ENCODE data around the gene FRY.

FRY gene

DNA sequence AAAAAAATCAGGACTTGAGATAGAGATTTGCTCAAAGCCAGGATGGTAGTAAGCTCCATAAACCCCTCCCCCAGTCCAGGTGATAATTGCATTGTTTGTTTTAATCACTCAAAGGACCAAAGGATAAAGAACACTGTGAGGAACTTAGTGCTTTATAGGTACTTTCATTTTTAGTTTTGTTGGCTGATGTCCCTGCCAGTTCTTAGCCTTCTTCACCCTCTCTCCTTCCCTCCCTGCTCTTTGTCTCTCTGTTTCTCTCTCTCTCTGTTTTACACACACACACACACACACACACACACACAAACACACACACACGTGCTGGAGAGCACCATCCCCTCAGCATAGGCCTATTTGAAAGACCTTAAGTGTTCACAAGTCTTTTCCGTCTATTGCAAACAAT is 5.2 kb downstream of the FRY start:
- no peak for DNase-seq (ENCODE audit: low spot score)
- in situ Hi-C loops (cut with MboI; ENCODE audit: low pct_unique_long_range_greater_than_20kb, low sequenced_read_pairs, unreplicated experiment) = no loop called here
- TF ChIP-seq, protein P1, sequence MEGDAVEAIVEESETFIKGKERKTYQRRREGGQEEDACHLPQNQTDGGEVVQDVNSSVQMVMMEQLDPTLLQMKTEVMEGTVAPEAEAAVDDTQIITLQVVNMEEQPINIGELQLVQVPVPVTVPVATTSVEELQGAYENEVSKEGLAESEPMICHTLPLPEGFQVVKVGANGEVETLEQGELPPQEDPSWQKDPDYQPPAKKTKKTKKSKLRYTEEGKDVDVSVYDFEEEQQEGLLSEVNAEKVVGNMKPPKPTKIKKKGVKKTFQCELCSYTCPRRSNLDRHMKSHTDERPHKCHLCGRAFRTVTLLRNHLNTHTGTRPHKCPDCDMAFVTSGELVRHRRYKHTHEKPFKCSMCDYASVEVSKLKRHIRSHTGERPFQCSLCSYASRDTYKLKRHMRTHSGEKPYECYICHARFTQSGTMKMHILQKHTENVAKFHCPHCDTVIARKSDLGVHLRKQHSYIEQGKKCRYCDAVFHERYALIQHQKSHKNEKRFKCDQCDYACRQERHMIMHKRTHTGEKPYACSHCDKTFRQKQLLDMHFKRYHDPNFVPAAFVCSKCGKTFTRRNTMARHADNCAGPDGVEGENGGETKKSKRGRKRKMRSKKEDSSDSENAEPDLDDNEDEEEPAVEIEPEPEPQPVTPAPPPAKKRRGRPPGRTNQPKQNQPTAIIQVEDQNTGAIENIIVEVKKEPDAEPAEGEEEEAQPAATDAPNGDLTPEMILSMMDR (IDR thresholded peaks at IDR 0.05; ENCODE audit: extremely low read depth, insufficient read depth, missing control alignments) = no peak

- no peak for DNase-seq (ENCODE audit: low spot score)
- TF ChIP-seq, protein P1 (IDR thresholded peaks at IDR 0.05; ENCODE audit: extremely low read depth, insufficient read depth, missing control alignments) = no peak
- in situ Hi-C loops (cut with MboI; ENCODE audit: low pct_unique_long_range_greater_than_20kb, low sequenced_read_pairs, unreplicated experiment) = no loop called here
Observed at GRCh38 chr13:32037471-32037870, 5.9 kb downstream of the FRY start.

GRCh38 chr13:32038343-32038742 is 6.8 kb downstream of the FRY start:
- TF ChIP-seq, protein P1 (IDR thresholded peaks at IDR 0.05; ENCODE audit: extremely low read depth, insufficient read depth, missing control alignments) = no peak
- no peak for DNase-seq (ENCODE audit: low spot score)
- in situ Hi-C loops (cut with MboI; ENCODE audit: low pct_unique_long_range_greater_than_20kb, low sequenced_read_pairs, unreplicated experiment) = no loop called here

GRCh38 chr13:32039056-32039455 is 7.5 kb downstream of the FRY start:
- no peak for DNase-seq (ENCODE audit: low spot score)
- in situ Hi-C loops (cut with MboI; ENCODE audit: low pct_unique_long_range_greater_than_20kb, low sequenced_read_pairs, unreplicated experiment) = no loop called here
- TF ChIP-seq, protein P1 (IDR thresholded peaks at IDR 0.05; ENCODE audit: extremely low read depth, insufficient read depth, missing control alignments) = no peak

DNA sequence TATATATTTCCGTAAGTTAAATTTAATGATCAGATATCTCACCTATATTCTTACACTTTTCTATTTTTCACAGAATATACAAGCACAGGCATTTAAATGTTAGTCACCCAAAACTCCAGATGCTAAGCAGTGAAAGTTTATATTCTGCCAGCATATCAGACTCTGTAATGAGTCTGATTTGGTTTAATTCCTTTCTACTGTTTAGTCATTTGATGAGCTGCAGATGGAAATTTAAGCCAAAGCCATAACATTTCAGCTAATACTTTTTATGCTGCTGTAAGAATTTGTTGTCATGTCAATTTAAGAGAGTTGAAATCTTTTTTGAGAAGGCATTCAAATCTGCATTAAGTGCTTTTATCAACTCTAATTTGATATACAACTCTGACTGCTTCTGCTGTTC is 8.0 kb downstream of the FRY start:
- no peak for DNase-seq (ENCODE audit: low spot score)
- TF ChIP-seq, protein P1 (IDR thresholded peaks at IDR 0.05; ENCODE audit: extremely low read depth, insufficient read depth, missing control alignments) = no peak
- in situ Hi-C loops (cut with MboI; ENCODE audit: low pct_unique_long_range_greater_than_20kb, low sequenced_read_pairs, unreplicated experiment) = no loop called here

DNA sequence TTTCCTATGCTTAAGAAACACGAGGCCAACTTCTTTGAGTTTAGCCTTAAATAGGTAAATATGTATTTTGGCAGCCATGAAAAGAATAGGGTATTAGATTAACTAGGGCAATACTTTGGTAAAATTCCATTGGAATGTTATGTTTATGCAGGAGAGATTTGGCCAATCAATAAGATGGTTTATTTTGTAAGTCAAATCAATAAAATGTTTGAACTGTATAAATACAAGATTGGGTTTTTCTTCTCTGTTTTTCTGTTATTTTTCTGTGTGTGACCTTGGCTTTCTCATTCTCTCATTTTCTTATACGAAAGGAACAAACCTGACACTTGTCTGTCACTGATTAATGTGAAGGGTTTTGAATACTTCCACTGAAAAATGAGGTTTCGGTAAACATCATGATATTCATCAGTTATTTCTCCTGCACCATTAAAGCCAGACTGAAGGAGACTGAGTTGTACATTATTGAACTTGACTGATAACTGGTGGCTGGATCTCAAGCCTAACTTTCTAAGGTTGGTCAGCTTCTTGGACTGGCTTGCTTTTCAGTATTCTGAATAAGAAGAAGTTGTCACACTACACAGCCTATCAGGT is 8.6 kb downstream of the FRY start:
- in situ Hi-C loops (cut with MboI; ENCODE audit: low pct_unique_long_range_greater_than_20kb, low sequenced_read_pairs, unreplicated experiment) = no loop called here
- TF ChIP-seq, protein P1 (IDR thresholded peaks at IDR 0.05; ENCODE audit: extremely low read depth, insufficient read depth, missing control alignments) = no peak
- no peak for DNase-seq (ENCODE audit: low spot score)

GRCh38 chr13:32040689-32041088 is 9.1 kb downstream of the FRY start:
- no peak for DNase-seq (ENCODE audit: low spot score)
- in situ Hi-C loops (cut with MboI; ENCODE audit: low pct_unique_long_range_greater_than_20kb, low sequenced_read_pairs, unreplicated experiment) = no loop called here
- TF ChIP-seq, protein P1 (IDR thresholded peaks at IDR 0.05; ENCODE audit: extremely low read depth, insufficient read depth, missing control alignments) = no peak

All from GM13977 (cell line).